Gastroesophageal sphincter (tissue), 3 donors: ENCODE results near the gene CX3CL1.

Experiments
- EP300 ChIP-seq: sonication (generic); formaldehyde crosslinking; IDR thresholded peaks from one replicate; pipeline ENCODE4 v1.6.1; 2017; ENCODE audit warnings: antibody characterized with exemption, mild to moderate bottlenecking
- POLR2A ChIP-seq, 2 donors: fragments of 450-650 bp; IDR thresholded peaks; one replicate each; pipeline ENCODE4 v1.6.1; 2017; ENCODE audit warnings: antibody characterized with exemption in 2 of 2, mild to moderate bottlenecking in 2 of 2, moderate library complexity in 1 of 2
- POLR2AphosphoS5 ChIP-seq: sonication (generic); formaldehyde crosslinking; IDR thresholded peaks from one replicate; pipeline ENCODE4 v1.6.1; 2017; ENCODE audit warnings: antibody characterized with exemption
- TF ChIP-seq, protein P1 (sequence below), 4 experiments: fragments of 200-600 bp in 2 of 4; fragments of 450-650 bp in 2 of 4; sonication (generic) in 1 of 4; IDR thresholded peaks; one replicate each; pipeline ENCODE4 v1.5.1; 2017 to 2019; ENCODE audit warnings: antibody characterized with exemption in 4 of 4, mild to moderate bottlenecking in 2 of 4, moderate library complexity in 2 of 4

DNA sequence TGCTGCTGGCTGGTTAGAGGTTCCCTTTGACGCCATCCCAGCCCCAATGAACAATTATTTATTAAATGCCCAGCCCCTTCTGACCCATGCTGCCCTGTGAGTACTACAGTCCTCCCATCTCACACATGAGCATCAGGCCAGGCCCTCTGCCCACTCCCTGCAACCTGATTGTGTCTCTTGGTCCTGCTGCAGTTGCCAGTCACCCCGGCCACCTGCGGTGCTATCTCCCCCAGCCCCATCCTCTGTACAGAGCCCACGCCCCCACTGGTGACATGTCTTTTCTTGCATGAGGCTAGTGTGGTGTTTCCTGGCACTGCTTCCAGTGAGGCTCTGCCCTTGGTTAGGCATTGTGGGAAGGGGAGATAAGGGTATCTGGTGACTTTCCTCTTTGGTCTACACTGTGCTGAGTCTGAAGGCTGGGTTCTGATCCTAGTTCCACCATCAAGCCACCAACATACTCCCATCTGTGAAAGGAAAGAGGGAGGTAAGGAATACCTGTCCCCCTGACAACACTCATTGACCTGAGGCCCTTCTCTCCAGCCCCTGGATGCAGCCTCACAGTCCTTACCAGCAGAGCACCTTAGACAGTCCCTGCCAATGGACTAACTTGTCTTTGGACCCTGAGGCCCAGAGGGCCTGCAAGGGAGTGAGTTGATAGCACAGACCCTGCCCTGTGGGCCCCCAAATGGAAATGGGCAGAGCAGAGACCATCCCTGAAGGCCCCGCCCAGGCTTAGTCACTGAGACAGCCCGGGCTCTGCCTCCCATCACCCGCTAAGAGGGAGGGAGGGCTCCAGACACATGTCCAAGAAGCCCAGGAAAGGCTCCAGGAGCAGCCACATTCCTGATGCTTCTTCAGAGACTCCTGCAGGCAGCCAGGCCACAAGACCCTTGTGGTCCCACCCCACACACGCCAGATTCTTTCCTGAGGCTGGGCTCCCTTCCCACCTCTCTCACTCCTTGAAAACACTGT is 11.3 kb downstream of the CX3CL1 start:
- TF ChIP-seq, protein P1, sequence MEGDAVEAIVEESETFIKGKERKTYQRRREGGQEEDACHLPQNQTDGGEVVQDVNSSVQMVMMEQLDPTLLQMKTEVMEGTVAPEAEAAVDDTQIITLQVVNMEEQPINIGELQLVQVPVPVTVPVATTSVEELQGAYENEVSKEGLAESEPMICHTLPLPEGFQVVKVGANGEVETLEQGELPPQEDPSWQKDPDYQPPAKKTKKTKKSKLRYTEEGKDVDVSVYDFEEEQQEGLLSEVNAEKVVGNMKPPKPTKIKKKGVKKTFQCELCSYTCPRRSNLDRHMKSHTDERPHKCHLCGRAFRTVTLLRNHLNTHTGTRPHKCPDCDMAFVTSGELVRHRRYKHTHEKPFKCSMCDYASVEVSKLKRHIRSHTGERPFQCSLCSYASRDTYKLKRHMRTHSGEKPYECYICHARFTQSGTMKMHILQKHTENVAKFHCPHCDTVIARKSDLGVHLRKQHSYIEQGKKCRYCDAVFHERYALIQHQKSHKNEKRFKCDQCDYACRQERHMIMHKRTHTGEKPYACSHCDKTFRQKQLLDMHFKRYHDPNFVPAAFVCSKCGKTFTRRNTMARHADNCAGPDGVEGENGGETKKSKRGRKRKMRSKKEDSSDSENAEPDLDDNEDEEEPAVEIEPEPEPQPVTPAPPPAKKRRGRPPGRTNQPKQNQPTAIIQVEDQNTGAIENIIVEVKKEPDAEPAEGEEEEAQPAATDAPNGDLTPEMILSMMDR (IDR thresholded peaks at IDR 0.05), result no peak
- TF ChIP-seq POLR2A (IDR thresholded peaks at IDR 0.05) (no peak), POLR2AphosphoS5 (no peak), EP300 (no peak)
